A673 (cell line): ENCODE data around the gene MYO1H.
"Not testable (repeated sequence)": the region's sequence is repeated elsewhere in the genome, so short reads cannot be mapped to it uniquely, and the experiment has no call there.

Experiments used
- EZH2 ChIP-seq: fragments of 200-600 bp; sonication (generic); IDR thresholded peaks from 2 replicates; pipeline ENCODE4 v1.6.1; 2017; ENCODE audit warnings: borderline replicate concordance, low read depth, mild to moderate bottlenecking, mixed read lengths, antibody characterized with exemption, low read length; ENCODE audit not compliant: poor library complexity, severe bottlenecking
- TF ChIP-seq, protein P1 (sequence below): fragments of 300-800, 200-600 bp; sonication (generic); conservative IDR thresholded peaks from 2 replicates; pipeline ENCODE4 v1.5.1; 2017; ENCODE audit warnings: low read depth, mild to moderate bottlenecking, antibody characterized with exemption, low read length, moderate library complexity, mixed read lengths

DNA sequence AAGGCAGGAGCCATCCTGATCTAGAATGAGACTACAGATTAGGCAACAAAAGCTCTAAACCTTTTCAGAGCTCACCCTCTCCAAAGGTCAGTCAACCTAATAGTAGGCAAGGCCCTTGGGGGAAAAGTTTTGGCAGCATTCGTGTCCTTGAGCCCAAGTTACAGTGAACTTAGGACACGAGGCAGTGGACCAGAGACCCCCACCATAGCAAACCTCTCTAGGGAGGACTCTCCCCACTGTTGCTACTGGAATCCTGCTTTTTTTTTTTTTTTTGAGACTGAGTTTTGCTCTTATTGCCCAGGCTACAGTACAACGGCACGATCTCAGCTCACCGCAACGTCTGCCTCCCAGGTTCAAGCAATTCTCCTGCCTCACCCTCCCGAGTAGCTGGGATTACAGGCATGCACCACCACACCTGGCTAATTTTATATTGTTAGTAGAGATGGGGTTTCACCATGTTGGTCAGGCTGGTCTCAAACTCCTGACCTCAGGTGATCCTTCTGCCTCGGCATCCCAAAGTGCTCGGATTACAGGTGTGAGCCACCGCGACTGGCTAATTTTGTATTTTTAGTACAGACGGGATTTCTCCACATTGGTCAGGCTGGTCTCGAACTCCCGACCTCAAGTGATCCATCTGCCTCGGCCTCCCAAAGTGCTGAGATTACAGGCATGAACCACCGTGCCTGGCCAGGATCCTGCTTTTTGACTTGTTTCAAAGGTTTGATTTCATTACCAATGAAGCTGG, 126.0 kb downstream of the MYO1H start:
- TF ChIP-seq, protein P1, sequence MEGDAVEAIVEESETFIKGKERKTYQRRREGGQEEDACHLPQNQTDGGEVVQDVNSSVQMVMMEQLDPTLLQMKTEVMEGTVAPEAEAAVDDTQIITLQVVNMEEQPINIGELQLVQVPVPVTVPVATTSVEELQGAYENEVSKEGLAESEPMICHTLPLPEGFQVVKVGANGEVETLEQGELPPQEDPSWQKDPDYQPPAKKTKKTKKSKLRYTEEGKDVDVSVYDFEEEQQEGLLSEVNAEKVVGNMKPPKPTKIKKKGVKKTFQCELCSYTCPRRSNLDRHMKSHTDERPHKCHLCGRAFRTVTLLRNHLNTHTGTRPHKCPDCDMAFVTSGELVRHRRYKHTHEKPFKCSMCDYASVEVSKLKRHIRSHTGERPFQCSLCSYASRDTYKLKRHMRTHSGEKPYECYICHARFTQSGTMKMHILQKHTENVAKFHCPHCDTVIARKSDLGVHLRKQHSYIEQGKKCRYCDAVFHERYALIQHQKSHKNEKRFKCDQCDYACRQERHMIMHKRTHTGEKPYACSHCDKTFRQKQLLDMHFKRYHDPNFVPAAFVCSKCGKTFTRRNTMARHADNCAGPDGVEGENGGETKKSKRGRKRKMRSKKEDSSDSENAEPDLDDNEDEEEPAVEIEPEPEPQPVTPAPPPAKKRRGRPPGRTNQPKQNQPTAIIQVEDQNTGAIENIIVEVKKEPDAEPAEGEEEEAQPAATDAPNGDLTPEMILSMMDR = not testable (repeated sequence)
- TF ChIP-seq EZH2 = not testable (repeated sequence)
